HepG2 (cell line): ENCODE measurements around the gene CD302. TPM values are rescaled to one million over a fixed set of nuclear protein-coding genes. Genes with fewer than 3 reads are reported as not detected.
A peak's percentile ranks its signal among the peaks of the same experiment; 100 is the strongest.

Experiments
- ARHGAP35 ChIP-seq: sonication (generic); formaldehyde crosslinking; IDR thresholded peaks from 2 replicates; pipeline ENCODE4 v1.9.0; 2022; ENCODE audit warnings: mild to moderate bottlenecking, inconsistent platforms, moderate library complexity, missing genetic modification reagents, borderline replicate concordance
- BHLHE40 ChIP-seq: IDR thresholded peaks from 2 replicates; pipeline ENCODE4 v1.6.1; 2011; ENCODE audit warnings: low read length, improper control_type of control experiment
- EEA1 ChIP-seq: sonication (generic); formaldehyde crosslinking; IDR thresholded peaks from 2 replicates; pipeline ENCODE4 v1.5.1; 2020; ENCODE audit warnings: mild to moderate bottlenecking, missing genetic modification reagents, borderline replicate concordance
- FOXA3 ChIP-seq: IDR thresholded peaks from 2 replicates; pipeline ENCODE4 v1.6.1; 2016; ENCODE audit warnings: missing genetic modification reagents, missing compliant biosample characterization
- FOXK2 ChIP-seq: fragments of 450-650 bp; IDR thresholded peaks from 2 replicates; pipeline ENCODE4 v1.6.1; 2016
- GABPB1 ChIP-seq: IDR thresholded peaks from 2 replicates; pipeline ENCODE4 v1.6.1; 2016; ENCODE audit warnings: mild to moderate bottlenecking, missing genetic modification reagents, moderate library complexity, missing compliant biosample characterization
- JUN ChIP-seq: sonication (generic); formaldehyde crosslinking; IDR thresholded peaks from 2 replicates; pipeline ENCODE4 v1.4.0; 2020; ENCODE audit warnings: mild to moderate bottlenecking, missing genetic modification reagents
- KLF12 ChIP-seq: sonication (generic); formaldehyde crosslinking; IDR thresholded peaks from 2 replicates; pipeline ENCODE4 v1.4.0; 2020; ENCODE audit warnings: missing genetic modification reagents, borderline replicate concordance
- MATR3 ChIP-seq: sonication (generic); formaldehyde crosslinking; IDR thresholded peaks from 2 replicates; pipeline ENCODE4 v1.4.0; 2020; ENCODE audit warnings: missing genetic modification reagents
- NAIF1 ChIP-seq: sonication (generic); formaldehyde crosslinking; IDR thresholded peaks from 2 replicates; pipeline ENCODE4 v1.5.0; 2020; ENCODE audit warnings: mild to moderate bottlenecking, missing genetic modification reagents, borderline replicate concordance
- NBN ChIP-seq: fragments of 450-650 bp; conservative IDR thresholded peaks from 2 replicates; pipeline ENCODE4 v1.6.1; 2017
- POLR2AphosphoS5 ChIP-seq: IDR thresholded peaks from 2 replicates; pipeline ENCODE4 v1.6.1; 2012; ENCODE audit warnings: low read depth, low read length
- RBM39 ChIP-seq: fragments of 200-400 bp; formaldehyde crosslinking; IDR thresholded peaks from one replicate; pipeline ENCODE4 v1.6.1; 2018; ENCODE audit warnings: antibody characterized with exemption, mild to moderate bottlenecking, low read depth, low read length; ENCODE audit not compliant: poor library complexity, severe bottlenecking
- SMC3 ChIP-seq: IDR thresholded peaks from 2 replicates; pipeline ENCODE4 v1.6.1; 2011; ENCODE audit warnings: low read length, improper control_type of control experiment
- TBL1XR1 ChIP-seq: fragments of 150-350 bp; IDR thresholded peaks from 2 replicates; pipeline ENCODE4 v1.6.1; 2014; ENCODE audit warnings: borderline replicate concordance, low read length; ENCODE audit not compliant: partially characterized antibody
- TGIF2 ChIP-seq: IDR thresholded peaks from 2 replicates; pipeline ENCODE4 v1.6.1; 2016; ENCODE audit warnings: control low read depth, missing compliant biosample characterization
- ZFAT ChIP-seq: sonication (generic); formaldehyde crosslinking; conservative IDR thresholded peaks from 2 replicates; pipeline ENCODE4 v1.8.1; 2023; ENCODE audit warnings: missing genetic modification reagents, inconsistent platforms
- ZMYM4 ChIP-seq: sonication (generic); formaldehyde crosslinking; IDR thresholded peaks from 2 replicates; pipeline ENCODE4 v1.8.1; 2023; ENCODE audit warnings: mild to moderate bottlenecking, missing genetic modification reagents
- ZNF263 ChIP-seq: sonication (generic); formaldehyde crosslinking; IDR thresholded peaks from 2 replicates; pipeline ENCODE4 v1.4.0; 2020; ENCODE audit warnings: missing genetic modification reagents
- ZNF326 ChIP-seq: sonication (generic); formaldehyde crosslinking; IDR thresholded peaks from 2 replicates; pipeline ENCODE4 v1.4.0; 2020; ENCODE audit warnings: missing genetic modification reagents, borderline replicate concordance
- polyA plus RNA-seq, 8 experiments: library from polyadenylated mRNA; depleted of rRNA in 3 of 8; stranded (reverse) in 7 of 8; unstranded in 1 of 8; fragments of >200 nt; fragmentation: Illumina TruSeq in 4 of 8; extraction: Trizol in 4 of 8; gene quantifications; 2 replicates each; pipeline versions ENCODE4 v1.2.1 to v1.2.3, GENCODE V29; 2011 to 2016; ENCODE audit warnings: low read depth in 4 of 8, missing spikeins in 1 of 8, mixed read lengths in 1 of 8; ENCODE audit not compliant: insufficient read depth in 1 of 8
- total RNA-seq, 5 experiments: library from RNA; depleted of rRNA; stranded (reverse); fragments of >200 nt; fragmentation: Illumina TruSeq; extraction: Trizol; gene quantifications; 2 replicates each; pipeline ENCODE4 v1.2.3, GENCODE V29; 2016; ENCODE audit warnings: low read depth in 1 of 5
- TF ChIP-seq, protein P1 (sequence below): sonication (generic); formaldehyde crosslinking; IDR thresholded peaks from 2 replicates; pipeline ENCODE4 v1.5.0; 2020; ENCODE audit warnings: mild to moderate bottlenecking, missing genetic modification reagents
- TF ChIP-seq, protein P2 (sequence below): sonication (generic); formaldehyde crosslinking; IDR thresholded peaks from 2 replicates; pipeline ENCODE4 v1.9.0; 2021; ENCODE audit warnings: missing genetic modification reagents, borderline replicate concordance
- TF ChIP-seq, protein P3 (sequence below): sonication (generic); IDR thresholded peaks from 2 replicates; pipeline ENCODE4 v1.6.1; 2016; ENCODE audit warnings: low read depth, borderline replicate concordance
- TF ChIP-seq, protein P4 (sequence below): sonication (generic); formaldehyde crosslinking; IDR thresholded peaks from 2 replicates; pipeline ENCODE4 v1.4.0; 2020; ENCODE audit warnings: missing genetic modification reagents, borderline replicate concordance
- TF ChIP-seq, protein P5 (sequence below): sonication (generic); formaldehyde crosslinking; IDR thresholded peaks from 2 replicates; pipeline ENCODE4 v1.8.1; 2023; ENCODE audit warnings: mild to moderate bottlenecking, missing genetic modification reagents, borderline replicate concordance

The CD302 gene
- total and polyA plus RNA-seq, 2 of the 13 experiments (the other 11 are each of a cell fraction or from before 2014, with no cell fraction given): 8.0 to 15.6 TPM

DNA sequence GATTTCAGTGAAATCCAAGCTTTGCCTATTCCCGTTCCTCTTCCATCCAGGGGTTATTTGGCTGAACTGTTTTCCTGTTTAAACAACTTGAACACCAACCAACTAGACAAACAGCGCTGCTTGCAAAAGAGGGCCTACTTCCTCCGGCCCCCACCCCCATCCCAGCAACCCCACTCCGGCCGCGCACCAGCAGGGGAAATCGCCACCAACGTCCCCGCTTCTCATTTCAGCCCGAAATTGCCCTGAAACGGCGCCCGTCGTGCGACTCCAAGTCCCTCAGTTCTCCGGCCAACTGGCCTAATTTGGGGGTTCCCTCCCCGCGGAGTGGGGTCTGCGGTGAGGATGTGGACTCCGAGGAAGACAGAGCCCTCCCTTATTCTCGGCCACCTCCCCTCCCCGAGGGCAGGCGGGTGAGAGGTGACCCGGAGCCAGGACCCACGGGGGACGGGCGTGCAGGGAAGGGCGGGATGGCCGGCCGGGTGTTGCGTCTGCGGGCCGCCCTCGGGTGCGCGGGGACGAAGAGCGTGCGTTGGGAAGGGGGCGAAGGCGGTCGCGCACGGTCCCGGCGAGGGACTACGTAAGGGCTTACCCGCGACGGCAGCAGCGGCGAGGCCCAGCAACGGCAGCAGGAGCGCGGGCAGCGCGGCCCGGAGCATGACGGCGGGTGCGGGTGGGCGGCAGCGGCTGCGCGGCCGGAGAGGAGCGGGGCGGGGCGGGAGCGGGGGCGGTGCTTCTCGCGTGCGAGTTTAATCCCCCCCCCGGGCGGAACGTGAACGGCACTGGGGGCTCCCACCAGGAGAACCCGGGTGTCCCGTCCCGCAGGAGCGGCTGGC lies at the start of gene CD302 (continued):
- no peak for TF ChIP-seq NBN
- peak; percentile 94 for TF ChIP-seq EEA1 (CRISPR knock-in tag)
- peak; percentile 38; the same call in 1 of the 2 replicates for TF ChIP-seq POLR2AphosphoS5
- TF ChIP-seq TGIF2 (CRISPR knock-in tag): 0 out of 2 replicates have a peak, but pooled peaks have one; percentile 66
- TF ChIP-seq RBM39: peak; percentile 96
- no peak for TF ChIP-seq SMC3
- TF ChIP-seq, protein P1, sequence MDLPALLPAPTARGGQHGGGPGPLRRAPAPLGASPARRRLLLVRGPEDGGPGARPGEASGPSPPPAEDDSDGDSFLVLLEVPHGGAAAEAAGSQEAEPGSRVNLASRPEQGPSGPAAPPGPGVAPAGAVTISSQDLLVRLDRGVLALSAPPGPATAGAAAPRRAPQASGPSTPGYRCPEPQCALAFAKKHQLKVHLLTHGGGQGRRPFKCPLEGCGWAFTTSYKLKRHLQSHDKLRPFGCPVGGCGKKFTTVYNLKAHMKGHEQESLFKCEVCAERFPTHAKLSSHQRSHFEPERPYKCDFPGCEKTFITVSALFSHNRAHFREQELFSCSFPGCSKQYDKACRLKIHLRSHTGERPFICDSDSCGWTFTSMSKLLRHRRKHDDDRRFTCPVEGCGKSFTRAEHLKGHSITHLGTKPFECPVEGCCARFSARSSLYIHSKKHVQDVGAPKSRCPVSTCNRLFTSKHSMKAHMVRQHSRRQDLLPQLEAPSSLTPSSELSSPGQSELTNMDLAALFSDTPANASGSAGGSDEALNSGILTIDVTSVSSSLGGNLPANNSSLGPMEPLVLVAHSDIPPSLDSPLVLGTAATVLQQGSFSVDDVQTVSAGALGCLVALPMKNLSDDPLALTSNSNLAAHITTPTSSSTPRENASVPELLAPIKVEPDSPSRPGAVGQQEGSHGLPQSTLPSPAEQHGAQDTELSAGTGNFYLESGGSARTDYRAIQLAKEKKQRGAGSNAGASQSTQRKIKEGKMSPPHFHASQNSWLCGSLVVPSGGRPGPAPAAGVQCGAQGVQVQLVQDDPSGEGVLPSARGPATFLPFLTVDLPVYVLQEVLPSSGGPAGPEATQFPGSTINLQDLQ (CRISPR knock-in tag): 0 out of 2 replicates have a peak, but pooled peaks have one; percentile 74
- TF ChIP-seq, protein P2, sequence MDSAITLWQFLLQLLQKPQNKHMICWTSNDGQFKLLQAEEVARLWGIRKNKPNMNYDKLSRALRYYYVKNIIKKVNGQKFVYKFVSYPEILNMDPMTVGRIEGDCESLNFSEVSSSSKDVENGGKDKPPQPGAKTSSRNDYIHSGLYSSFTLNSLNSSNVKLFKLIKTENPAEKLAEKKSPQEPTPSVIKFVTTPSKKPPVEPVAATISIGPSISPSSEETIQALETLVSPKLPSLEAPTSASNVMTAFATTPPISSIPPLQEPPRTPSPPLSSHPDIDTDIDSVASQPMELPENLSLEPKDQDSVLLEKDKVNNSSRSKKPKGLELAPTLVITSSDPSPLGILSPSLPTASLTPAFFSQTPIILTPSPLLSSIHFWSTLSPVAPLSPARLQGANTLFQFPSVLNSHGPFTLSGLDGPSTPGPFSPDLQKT (CRISPR knock-in tag): peak; percentile 62; the same call in 1 of the 2 replicates
- no peak for TF ChIP-seq JUN (CRISPR knock-in tag)
- TF ChIP-seq MATR3 (CRISPR knock-in tag): no peak
- TF ChIP-seq ZFAT: peak; percentile 89; the same call in 1 of the 2 replicates
- peak; percentile 85; the same call in 1 of the 2 replicates for TF ChIP-seq ARHGAP35 (CRISPR knock-in tag)
- TF ChIP-seq, protein P3, sequence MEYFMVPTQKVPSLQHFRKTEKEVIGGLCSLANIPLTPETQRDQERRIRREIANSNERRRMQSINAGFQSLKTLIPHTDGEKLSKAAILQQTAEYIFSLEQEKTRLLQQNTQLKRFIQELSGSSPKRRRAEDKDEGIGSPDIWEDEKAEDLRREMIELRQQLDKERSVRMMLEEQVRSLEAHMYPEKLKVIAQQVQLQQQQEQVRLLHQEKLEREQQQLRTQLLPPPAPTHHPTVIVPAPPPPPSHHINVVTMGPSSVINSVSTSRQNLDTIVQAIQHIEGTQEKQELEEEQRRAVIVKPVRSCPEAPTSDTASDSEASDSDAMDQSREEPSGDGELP: no peak
- TF ChIP-seq, protein P4, sequence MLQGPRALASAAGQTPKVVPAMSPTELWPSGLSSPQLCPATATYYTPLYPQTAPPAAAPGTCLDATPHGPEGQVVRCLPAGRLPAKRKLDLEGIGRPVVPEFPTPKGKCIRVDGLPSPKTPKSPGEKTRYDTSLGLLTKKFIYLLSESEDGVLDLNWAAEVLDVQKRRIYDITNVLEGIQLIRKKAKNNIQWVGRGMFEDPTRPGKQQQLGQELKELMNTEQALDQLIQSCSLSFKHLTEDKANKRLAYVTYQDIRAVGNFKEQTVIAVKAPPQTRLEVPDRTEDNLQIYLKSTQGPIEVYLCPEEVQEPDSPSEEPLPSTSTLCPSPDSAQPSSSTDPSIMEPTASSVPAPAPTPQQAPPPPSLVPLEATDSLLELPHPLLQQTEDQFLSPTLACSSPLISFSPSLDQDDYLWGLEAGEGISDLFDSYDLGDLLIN (CRISPR knock-in tag): peak; percentile 89; the same call in 1 of the 2 replicates
- TF ChIP-seq NAIF1: peak; percentile 85; the same call in 1 of the 2 replicates
- TF ChIP-seq FOXK2: no peak
- TF ChIP-seq GABPB1 (CRISPR knock-in tag): peak; percentile 86
- TF ChIP-seq, protein P5, sequence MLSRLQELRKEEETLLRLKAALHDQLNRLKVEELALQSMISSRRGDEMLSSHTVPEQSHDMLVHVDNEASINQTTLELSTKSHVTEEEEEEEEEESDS: no peak
- TF ChIP-seq FOXA3: peak; percentile 77
- peak; percentile 94 for TF ChIP-seq ZMYM4 (CRISPR knock-in tag)
- TF ChIP-seq KLF12 (CRISPR knock-in tag): peak; percentile 89
- TF ChIP-seq BHLHE40: peak; percentile 77
- no peak for TF ChIP-seq TBL1XR1
- TF ChIP-seq ZNF263 (CRISPR knock-in tag): no peak; the same call in 1 of the 2 replicates
- no peak for TF ChIP-seq ZNF326 (CRISPR knock-in tag)
